Stomach (tissue), 4 donors: Measurements from ENCODE around the gene HBG2.

ENCODE experiments used
- CTCF ChIP-seq, 7 experiments: fragments of 450-650 bp in 4 of 7; fragments of 200-600 bp in 3 of 7; sonication (generic) in 3 of 7; IDR thresholded peaks; one replicate each; pipeline ENCODE4 v1.5.1; 2016 to 2019; ENCODE audit warnings: antibody characterized with exemption in 7 of 7, control low read depth in 2 of 7, mild to moderate bottlenecking in 1 of 7
- EP300 ChIP-seq: sonication (generic); formaldehyde crosslinking; IDR thresholded peaks from one replicate; pipeline ENCODE4 v1.6.1; 2017; ENCODE audit warnings: antibody characterized with exemption
- POLR2AphosphoS5 ChIP-seq, 3 donors: sonication (generic); formaldehyde crosslinking; IDR thresholded peaks; one replicate each; pipeline ENCODE4 v1.6.1; 2016; ENCODE audit warnings: antibody characterized with exemption in 3 of 3

- TF ChIP-seq CTCF (IDR thresholded peaks at IDR 0.05) (no peak), POLR2AphosphoS5 (IDR thresholded peaks at IDR 0.05) (no peak), EP300 (no peak)
Observed at GRCh38 chr11:5303626-5304025, 49.0 kb upstream of the HBG2 start.
